Lung (tissue), 12 donors: ENCODE data around the gene TMEM247. TPM values are rescaled to one million over a fixed set of nuclear protein-coding genes. Genes with fewer than 3 reads are reported as not detected.

Experiments used
- ATAC-seq: fragments of 200-7000 bp; cut with Tn5 transposase; one replicate; pipeline ENCODE4 v1.9.1; 2020; ENCODE audit warnings: moderate number of reproducible peaks; ENCODE audit not compliant: insufficient read depth, low FRiP score
- DNase-seq, 3 donors: peaks; one replicate each; pipeline ENCODE4 v3.0.0-alpha.2; 2013 to 2017
- H3K27ac ChIP-seq, 2 donors: one replicate each; pipeline ENCODE4 v1.5.1; 2013; ENCODE audit warnings: mild to moderate bottlenecking in 2 of 2, moderate library complexity in 2 of 2, control low read depth in 1 of 2, inconsistent platforms in 1 of 2, low read depth in 1 of 2, low read length in 1 of 2
- H3K27me3 ChIP-seq, 3 donors: one replicate each; pipeline ENCODE4 v1.5.1; 2013; ENCODE audit warnings: low read length in 2 of 3; ENCODE audit not compliant: control insufficient read depth in 3 of 3, insufficient read depth in 3 of 3
- H3K36me3 ChIP-seq, 4 donors: one replicate each; pipeline ENCODE4 v1.5.1; 2013; ENCODE audit warnings: low read length in 4 of 4, mild to moderate bottlenecking in 1 of 4, moderate library complexity in 1 of 4; ENCODE audit not compliant: control insufficient read depth in 4 of 4, insufficient read depth in 4 of 4
- H3K4me1 ChIP-seq, 5 donors: one replicate each; pipeline ENCODE4 v1.5.1; 2013; ENCODE audit warnings: low read length in 5 of 5, mild to moderate bottlenecking in 2 of 5, moderate library complexity in 1 of 5; ENCODE audit not compliant: control insufficient read depth in 5 of 5, insufficient read depth in 5 of 5
- H3K4me3 ChIP-seq: one replicate; pipeline ENCODE4 v1.5.1; 2013; ENCODE audit warnings: mild to moderate bottlenecking, control low read depth, moderate library complexity
- H3K9ac ChIP-seq, 2 donors: one replicate each; pipeline ENCODE4 v1.5.1; 2013; ENCODE audit warnings: low read length in 2 of 2, control low read depth in 1 of 2; ENCODE audit not compliant: insufficient read depth in 1 of 2
- H3K9me3 ChIP-seq, 4 donors: one replicate each; pipeline ENCODE4 v1.5.1; 2013; ENCODE audit warnings: low read length in 3 of 4, mild to moderate bottlenecking in 1 of 4, moderate library complexity in 1 of 4; ENCODE audit not compliant: control insufficient read depth in 4 of 4, insufficient read depth in 3 of 4
- WGBS, 2 donors: extraction: QIAGEN DNeasy Blood & Tissue Kit; methylation state at CpG; one replicate each; pipeline ENCODE4 v1.1.7; 2013; 5-methylcytosine and 5-hydroxymethylcytosine counted together
- polyA plus RNA-seq, 2 donors: library from polyadenylated mRNA; stranded (reverse); fragments of 200-250 nt; gene quantifications; one replicate each; pipeline ENCODE4 v1.2.1, GENCODE V29; 2013
- total RNA-seq, 2 donors: library from RNA; depleted of rRNA in 1 of 2; stranded (reverse); fragments of >200 nt in 1 of 2; gene quantifications; one replicate each; pipeline ENCODE4 v1.2.1, GENCODE V29; 2014 to 2021
- TF ChIP-seq, protein P1 (sequence below): IDR thresholded peaks from 2 replicates; pipeline ENCODE4 v1.5.1; 2012; ENCODE audit warnings: mild to moderate bottlenecking; ENCODE audit errors: control extremely low read depth, extremely low read depth
- donor health status: control.
- donor health status: control.
- donor health status: Bipolar disorder and iron deficiency.
- donor health status: healthy.
- donor health status: DM: yes; HTN: yes; CAD: no.

The TMEM247 gene
- total and polyA plus RNA-seq, 4 donors, result not detected

DNA sequence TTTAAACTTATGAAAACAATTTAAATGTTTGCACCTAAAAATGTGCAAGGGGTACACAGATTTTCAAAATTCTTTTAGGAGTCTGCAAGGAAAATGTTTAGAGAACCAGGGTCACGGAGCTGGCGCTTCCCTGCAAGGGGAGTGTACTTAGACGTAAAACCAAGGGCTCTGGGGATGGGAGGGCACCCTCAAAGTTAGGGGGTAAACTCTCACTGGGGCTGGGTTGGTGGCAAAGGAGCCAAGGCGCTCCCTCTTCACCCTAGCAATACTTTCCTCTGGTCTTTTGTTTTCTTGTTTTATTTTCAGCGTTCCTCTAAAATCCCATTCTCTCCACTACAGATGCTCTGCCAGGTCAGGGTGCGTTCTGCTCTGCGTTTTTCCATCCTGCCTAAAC is 20.0 kb downstream of the TMEM247 start:
- H3K4me3 ChIP-seq, result no peak overlapping the region
- H3K27me3 ChIP-seq, result no peaks in the 10 kb centered on the region
- no peaks in the 10 kb centered on the region for H3K36me3 ChIP-seq
- TF ChIP-seq, protein P1, sequence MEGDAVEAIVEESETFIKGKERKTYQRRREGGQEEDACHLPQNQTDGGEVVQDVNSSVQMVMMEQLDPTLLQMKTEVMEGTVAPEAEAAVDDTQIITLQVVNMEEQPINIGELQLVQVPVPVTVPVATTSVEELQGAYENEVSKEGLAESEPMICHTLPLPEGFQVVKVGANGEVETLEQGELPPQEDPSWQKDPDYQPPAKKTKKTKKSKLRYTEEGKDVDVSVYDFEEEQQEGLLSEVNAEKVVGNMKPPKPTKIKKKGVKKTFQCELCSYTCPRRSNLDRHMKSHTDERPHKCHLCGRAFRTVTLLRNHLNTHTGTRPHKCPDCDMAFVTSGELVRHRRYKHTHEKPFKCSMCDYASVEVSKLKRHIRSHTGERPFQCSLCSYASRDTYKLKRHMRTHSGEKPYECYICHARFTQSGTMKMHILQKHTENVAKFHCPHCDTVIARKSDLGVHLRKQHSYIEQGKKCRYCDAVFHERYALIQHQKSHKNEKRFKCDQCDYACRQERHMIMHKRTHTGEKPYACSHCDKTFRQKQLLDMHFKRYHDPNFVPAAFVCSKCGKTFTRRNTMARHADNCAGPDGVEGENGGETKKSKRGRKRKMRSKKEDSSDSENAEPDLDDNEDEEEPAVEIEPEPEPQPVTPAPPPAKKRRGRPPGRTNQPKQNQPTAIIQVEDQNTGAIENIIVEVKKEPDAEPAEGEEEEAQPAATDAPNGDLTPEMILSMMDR, result no peak
- peaks cover 0 to 3% (median 0%) of the 10 kb centered on the region in 5 donors for H3K4me1 ChIP-seq
- ATAC-seq, result no peak
- DNase-seq, result no peak
- peak overlapping the region in 1 of 2 donors; percentile 65 for H3K9ac ChIP-seq
- H3K9me3 ChIP-seq, result no peaks in the 10 kb centered on the region
- WGBS, 2 donors, result 18 to 21% methylated on average over 7 of the region's 7 CpGs
- peak overlapping the region in 1 of 2 donors; percentile 69 for H3K27ac ChIP-seq

DNA sequence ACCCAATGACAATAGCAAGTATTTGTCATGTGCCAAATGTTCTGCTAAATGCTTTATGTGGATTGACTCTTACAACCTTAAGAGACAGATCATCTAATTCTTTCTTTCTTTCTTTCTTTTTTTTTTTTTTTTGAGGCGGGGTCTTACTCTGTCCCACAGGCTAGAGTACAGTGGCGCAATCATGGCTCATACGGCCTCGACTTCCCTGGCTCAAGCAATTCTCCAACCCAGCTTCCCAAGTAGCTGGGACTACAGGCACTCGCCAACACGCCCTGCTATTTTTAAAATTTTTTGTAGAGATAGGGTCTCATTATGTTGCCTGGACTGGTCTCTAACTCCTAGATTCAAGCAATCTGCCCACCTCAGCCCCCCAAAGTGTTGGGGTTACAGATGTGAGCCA is 21.4 kb downstream of the TMEM247 start:
- 86% methylated on average over 6 of the region's 6 CpGs for WGBS, 2 donors
- Histone ChIP-seq H3K9me3 (no peaks in the 10 kb centered on the region), H3K4me1 (peaks cover 0 to 3% (median 0%) of the 10 kb centered on the region in 5 donors), H3K27me3 (no peaks in the 10 kb centered on the region), H3K27ac (no peak overlapping the region), H3K36me3 (no peaks in the 10 kb centered on the region), H3K4me3 (no peak overlapping the region), H3K9ac (no peak overlapping the region)
- TF ChIP-seq, protein P1, result no peak
- ATAC-seq (no peak), DNase-seq (no peak)

DNA sequence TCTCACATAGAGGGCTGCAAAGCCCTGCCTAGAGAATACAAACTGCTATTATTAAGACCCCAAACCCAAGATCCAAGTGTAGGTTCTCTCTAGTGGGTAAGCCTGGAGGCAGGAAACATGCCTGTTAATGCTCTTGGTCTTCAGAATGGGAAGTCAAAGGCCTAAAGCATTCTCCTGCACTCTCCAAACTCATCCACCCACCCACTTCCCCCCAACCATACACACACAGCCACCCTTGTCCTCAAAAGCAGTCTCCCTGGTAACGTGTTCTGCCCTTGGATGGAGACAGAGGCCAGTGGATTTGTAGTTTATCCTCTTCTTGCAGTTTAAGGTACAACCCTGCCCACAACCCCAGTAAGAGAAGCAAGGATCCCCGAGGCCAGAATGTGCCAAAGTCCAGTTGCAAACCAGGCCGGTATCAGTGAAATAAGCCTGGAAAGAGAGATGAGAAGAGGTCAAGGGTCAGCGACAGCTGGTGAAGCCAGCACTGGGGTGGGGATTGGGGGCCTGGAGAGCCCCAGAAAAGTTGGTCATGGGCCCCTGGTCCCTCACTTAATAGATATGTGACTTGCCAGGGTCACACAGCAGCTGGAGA is 23.0 kb downstream of the TMEM247 start:
- H3K9me3 ChIP-seq, result no peaks in the 10 kb centered on the region
- no peak overlapping the region for H3K27ac ChIP-seq
- H3K36me3 ChIP-seq, result no peaks in the 10 kb centered on the region
- ATAC-seq (no peak), DNase-seq (no peak)
- no peak overlapping the region for H3K4me3 ChIP-seq
- H3K4me1 ChIP-seq, result peaks cover 0 to 3% (median 0%) of the 10 kb centered on the region in 5 donors
- TF ChIP-seq, protein P1, result no peak
- no peaks in the 10 kb centered on the region for H3K27me3 ChIP-seq
- H3K9ac ChIP-seq, result no peak overlapping the region
- WGBS, 2 donors, result 94 to 98% methylated on average over 4 of the region's 4 CpGs

DNA sequence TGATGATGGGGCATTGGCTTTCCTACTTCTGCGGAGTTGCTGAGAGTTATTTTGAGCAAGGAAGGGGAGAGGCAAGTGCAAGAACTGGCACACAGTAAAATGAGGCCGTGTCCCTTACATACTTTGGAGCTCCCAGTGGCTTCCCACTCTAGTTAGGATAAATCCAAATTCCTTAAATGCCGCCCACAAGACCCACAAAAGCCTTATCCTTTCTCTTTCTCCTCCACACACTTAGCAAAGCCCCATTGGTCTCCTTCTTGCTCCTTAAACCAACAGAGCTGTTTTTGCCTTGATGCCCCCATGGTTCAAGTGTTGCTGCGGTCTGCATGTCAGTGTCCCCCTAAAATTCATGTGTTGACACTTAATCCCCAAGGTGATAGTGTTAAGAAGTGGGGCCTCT is 24.3 kb downstream of the TMEM247 start:
- H3K4me1 ChIP-seq, result peaks cover 0 to 3% (median 0%) of the 10 kb centered on the region in 5 donors
- no peak for ATAC-seq

More for the DNA sequence above, 24.3 kb downstream of the TMEM247 start:
- no peak overlapping the region for H3K9ac ChIP-seq
- H3K9me3 ChIP-seq, result no peaks in the 10 kb centered on the region
- H3K27ac ChIP-seq, result no peak overlapping the region
- H3K27me3 ChIP-seq, result no peaks in the 10 kb centered on the region
- TF ChIP-seq, protein P1, result no peak
- WGBS, 2 donors, result 82 to 93% methylated on average over 4 of the region's 4 CpGs
- DNase-seq, result no peak
- H3K4me3 ChIP-seq, result no peak overlapping the region
- H3K36me3 ChIP-seq, result no peaks in the 10 kb centered on the region
